ENCODE data around the gene BLOC1S1.

- TF ChIP-seq CTCF (IDR thresholded peaks at IDR 0.05) (no peak), ZFX (IDR thresholded peaks at IDR 0.05; ENCODE audit: borderline replicate concordance) (no peak)
Observed at GRCh38 chr12:55767156-55767555, 51.3 kb downstream of the BLOC1S1 start.
